Measurements from ENCODE around the gene CDC25B. TPM values are rescaled to one million over a fixed set of nuclear protein-coding genes. Genes with fewer than 3 reads are reported as not detected.

CDC25B gene
- total RNA-seq, 1 experiment from 2014 or later = 223 TPM

- peaks cover 0 to under 1% of the 10 kb centered on the region in 2 experiments; a peak in 1 of 4 replicates for H3K4me1 ChIP-seq (ENCODE audit: control insufficient read depth in 1 of 2, insufficient read depth in 2 of 2, low read length in 2 of 2)
- CTCF ChIA-PET = no interaction called here
- no peak for TF ChIP-seq SIN3A (IDR thresholded peaks at IDR 0.05; ENCODE audit: low read depth)
- TF ChIP-seq MAX (IDR thresholded peaks at IDR 0.05) = no peak
- no peak for TF ChIP-seq EGR1 (IDR thresholded peaks at IDR 0.05; ENCODE audit: low read depth)
- no peak for TF ChIP-seq CBX3 (IDR thresholded peaks at IDR 0.05; ENCODE audit: low read depth)
- TF ChIP-seq CEBPB (IDR thresholded peaks at IDR 0.05; ENCODE audit: low read depth) = no peak
- no peak for TF ChIP-seq EZH2phosphoT487 (IDR thresholded peaks at IDR 0.05; ENCODE audit: borderline replicate concordance)
- TF ChIP-seq FOSL1 (IDR thresholded peaks at IDR 0.05; ENCODE audit: low read depth) = no peak
- no peak for TF ChIP-seq ZBTB33 (IDR thresholded peaks at IDR 0.05; ENCODE audit: extremely low read depth, insufficient replicate concordance, low read length)
- no peak for TF ChIP-seq ELF1 (IDR thresholded peaks at IDR 0.05; ENCODE audit: borderline replicate concordance, low read depth)
- TF ChIP-seq SRF (IDR thresholded peaks at IDR 0.05; ENCODE audit: low read depth) = no peak
- TF ChIP-seq RAD21 (IDR thresholded peaks at IDR 0.05; ENCODE audit: low read depth) = no peak
- TF ChIP-seq POLR2AphosphoS5 (IDR thresholded peaks at IDR 0.05; ENCODE audit: low read depth, low read length) = no peak
- no peak for TF ChIP-seq TCF7L2 (IDR thresholded peaks at IDR 0.05; ENCODE audit: borderline replicate concordance, extremely low read depth, insufficient read depth, insufficient read length)
- TF ChIP-seq POLR2A (IDR thresholded peaks at IDR 0.05; ENCODE audit: borderline replicate concordance, extremely low read depth, insufficient read depth, insufficient read length) = no peak
- TF ChIP-seq, protein P1, sequence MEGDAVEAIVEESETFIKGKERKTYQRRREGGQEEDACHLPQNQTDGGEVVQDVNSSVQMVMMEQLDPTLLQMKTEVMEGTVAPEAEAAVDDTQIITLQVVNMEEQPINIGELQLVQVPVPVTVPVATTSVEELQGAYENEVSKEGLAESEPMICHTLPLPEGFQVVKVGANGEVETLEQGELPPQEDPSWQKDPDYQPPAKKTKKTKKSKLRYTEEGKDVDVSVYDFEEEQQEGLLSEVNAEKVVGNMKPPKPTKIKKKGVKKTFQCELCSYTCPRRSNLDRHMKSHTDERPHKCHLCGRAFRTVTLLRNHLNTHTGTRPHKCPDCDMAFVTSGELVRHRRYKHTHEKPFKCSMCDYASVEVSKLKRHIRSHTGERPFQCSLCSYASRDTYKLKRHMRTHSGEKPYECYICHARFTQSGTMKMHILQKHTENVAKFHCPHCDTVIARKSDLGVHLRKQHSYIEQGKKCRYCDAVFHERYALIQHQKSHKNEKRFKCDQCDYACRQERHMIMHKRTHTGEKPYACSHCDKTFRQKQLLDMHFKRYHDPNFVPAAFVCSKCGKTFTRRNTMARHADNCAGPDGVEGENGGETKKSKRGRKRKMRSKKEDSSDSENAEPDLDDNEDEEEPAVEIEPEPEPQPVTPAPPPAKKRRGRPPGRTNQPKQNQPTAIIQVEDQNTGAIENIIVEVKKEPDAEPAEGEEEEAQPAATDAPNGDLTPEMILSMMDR (IDR thresholded peaks at IDR 0.05 in 2 of 3, conservative IDR thresholded peaks at IDR 0.05 in 1 of 3; ENCODE audit: borderline replicate concordance in 1 of 3, insufficient read depth in 1 of 3, low read depth in 2 of 3, low read length in 2 of 3) = no peak
- TF ChIP-seq, protein P2, sequence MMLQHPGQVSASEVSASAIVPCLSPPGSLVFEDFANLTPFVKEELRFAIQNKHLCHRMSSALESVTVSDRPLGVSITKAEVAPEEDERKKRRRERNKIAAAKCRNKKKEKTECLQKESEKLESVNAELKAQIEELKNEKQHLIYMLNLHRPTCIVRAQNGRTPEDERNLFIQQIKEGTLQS (IDR thresholded peaks at IDR 0.05) = no peak
- TF ChIP-seq ZNF274 (IDR thresholded peaks at IDR 0.05; ENCODE audit: low read depth, low read length) = no peak
- no peak for TF ChIP-seq SP1 (IDR thresholded peaks at IDR 0.05; ENCODE audit: low read depth)
- TF ChIP-seq JUND (IDR thresholded peaks at IDR 0.05) = no peak
- H3K9ac ChIP-seq (ENCODE audit: low read length) = no peak overlapping the region
- H3K36me3 ChIP-seq (ENCODE audit: control insufficient read depth in 1 of 2, insufficient read depth in 2 of 2, low read length in 2 of 2) = no peaks in the 10 kb centered on the region
- POLR2A ChIA-PET = no interaction called here
- DNase-seq (ENCODE audit: low read depth, low spot score) (no peak), ATAC-seq (no peak)
- RAD21 ChIA-PET (ENCODE audit: low non-redundant PET in 1 of 2, low total read pairs in 2 of 2, uncharacterized antibody in 2 of 2, unreplicated experiment in 2 of 2) = no interaction called here
- no peak overlapping the region for H3K27ac ChIP-seq (ENCODE audit: low read depth, low read length)
- intact Hi-C loops (cut with micrococcal nuclease) = no loop called here
- H3K27me3 ChIP-seq (ENCODE audit: insufficient read depth, low read length) = no peaks in the 10 kb centered on the region
- H3K79me2 ChIP-seq (ENCODE audit: insufficient read depth, low read length) = no peaks in the 10 kb centered on the region
- H2AFZ ChIP-seq (ENCODE audit: low read depth, low read length, poor library complexity, severe bottlenecking) = no peak overlapping the region
- no TSS peak for BruUV-seq (replicated peaks)
- no peak overlapping the region for H3K4me2 ChIP-seq (ENCODE audit: low read length)
- no peaks in the 10 kb centered on the region for H4K20me1 ChIP-seq (ENCODE audit: insufficient read depth)
- peaks cover 0 to 4% of the 10 kb centered on the region in 2 experiments; a peak in 1 of 4 replicates for H3K9me3 ChIP-seq (ENCODE audit: control insufficient read depth in 1 of 2, insufficient read depth in 1 of 2, low read depth in 1 of 2, low read length in 2 of 2)
- H3K9me2 ChIP-seq (ENCODE audit: insufficient read depth) = no peaks in the 10 kb centered on the region
- no peak overlapping the region for H3K4me3 ChIP-seq (replicated peaks in 1 of 2; ENCODE audit: low read depth in 1 of 2, low read length in 2 of 2)
Observed at GRCh38 chr20:3775457-3776108, 20.5 kb upstream of the CDC25B start.

Data from HCT116 (cell line).